HG02610 (cell line): ENCODE results near the gene CMIP.

Source experiments
- ATAC-seq: cut with Tn5 transposase; IDR thresholded peaks from one replicate; pipeline ENCODE4 v1.9.1; 2021; ENCODE audit warnings: mild to moderate bottlenecking, moderate library complexity; ENCODE audit not compliant: unreplicated experiment

Gene CMIP

GRCh38 chr16:81598083-81598482 lies 153.5 kb downstream of the CMIP start:
- ATAC-seq: no peak

- ATAC-seq: no peak
These were observed 154.6 kb downstream of the CMIP start for GRCh38 chr16:81599034-81599744.

GRCh38 chr16:81600275-81600674 lies 155.7 kb downstream of the CMIP start:
- no peak for ATAC-seq

- no peak for ATAC-seq
These were observed 156.4 kb downstream of the CMIP start for GRCh38 chr16:81601008-81601428.

GRCh38 chr16:81601601-81602255 lies 157.1 kb downstream of the CMIP start:
- no peak for ATAC-seq

GRCh38 chr16:81602256-81602776 lies 157.7 kb downstream of the CMIP start:
- no peak for ATAC-seq

- ATAC-seq: no peak
These were observed 158.2 kb downstream of the CMIP start for GRCh38 chr16:81602792-81603191.

- no peak for ATAC-seq
These were observed 160.4 kb downstream of the CMIP start for GRCh38 chr16:81604960-81605383.

GRCh38 chr16:81606039-81606438 lies 161.4 kb downstream of the CMIP start:
- no peak for ATAC-seq

GRCh38 chr16:81607006-81607405 lies 162.4 kb downstream of the CMIP start:
- ATAC-seq: no peak

GRCh38 chr16:81607805-81608522 lies 163.4 kb downstream of the CMIP start:
- peak; percentile 12 for ATAC-seq

GRCh38 chr16:81608523-81609209 lies 164.1 kb downstream of the CMIP start:
- ATAC-seq: peak; percentile 63

GRCh38 chr16:81609323-81609892 lies 164.8 kb downstream of the CMIP start:
- ATAC-seq: no peak

GRCh38 chr16:81610144-81610842 lies 165.7 kb downstream of the CMIP start:
- no peak for ATAC-seq

GRCh38 chr16:81610936-81611335 lies 166.3 kb downstream of the CMIP start:
- no peak for ATAC-seq

- no peak for ATAC-seq
These were observed 167.1 kb downstream of the CMIP start for GRCh38 chr16:81611721-81612120.

GRCh38 chr16:81612351-81613163 lies 167.9 kb downstream of the CMIP start:
- ATAC-seq: no peak

- no peak for ATAC-seq
These were observed 169.6 kb downstream of the CMIP start for GRCh38 chr16:81614171-81614570.

GRCh38 chr16:81614654-81615359 lies 170.2 kb downstream of the CMIP start:
- ATAC-seq: no peak
